ENCODE results near the gene UBL7. TPM values are rescaled to one million over a fixed set of nuclear protein-coding genes. Genes with fewer than 3 reads are reported as not detected.

Gene UBL7
- total and polyA plus RNA-seq, 10 of the 15 experiments (the other 5 are each of a cell fraction or from before 2014, with no cell fraction given): 25.9 to 145 (median 90.1) TPM

DNA sequence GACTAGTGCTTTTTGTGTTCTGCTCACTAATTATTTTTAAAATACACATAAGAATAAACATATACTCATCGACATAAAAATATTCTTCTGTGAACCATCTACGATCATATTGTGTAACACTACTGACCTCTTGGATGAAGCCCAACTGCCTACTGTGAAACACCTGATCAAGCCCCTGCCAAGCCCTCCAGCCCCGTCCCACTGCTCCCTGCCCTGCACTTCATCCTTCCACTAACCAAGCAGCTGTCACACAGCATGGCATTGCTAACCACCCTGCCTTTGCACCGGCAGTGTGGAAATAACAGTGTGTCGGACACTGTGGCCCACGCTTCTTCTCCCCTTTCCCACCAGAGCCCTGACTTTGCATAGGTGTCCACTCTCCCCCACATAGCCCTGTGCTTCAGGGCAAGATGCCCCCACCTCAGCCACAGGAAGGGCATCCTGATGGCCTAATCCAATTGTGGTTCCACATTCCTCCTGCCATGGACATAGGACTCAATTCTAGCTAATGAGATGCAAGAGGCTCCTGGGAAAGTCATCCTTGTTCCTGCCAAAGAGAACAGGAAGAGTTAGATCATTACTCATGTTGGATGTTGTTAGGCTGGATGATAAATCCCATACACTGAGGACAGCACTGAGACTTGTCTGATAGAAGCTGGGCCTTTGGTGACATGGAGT is 45.0 kb upstream of the UBL7 start (continued):
- TF ChIP-seq, protein P1, sequence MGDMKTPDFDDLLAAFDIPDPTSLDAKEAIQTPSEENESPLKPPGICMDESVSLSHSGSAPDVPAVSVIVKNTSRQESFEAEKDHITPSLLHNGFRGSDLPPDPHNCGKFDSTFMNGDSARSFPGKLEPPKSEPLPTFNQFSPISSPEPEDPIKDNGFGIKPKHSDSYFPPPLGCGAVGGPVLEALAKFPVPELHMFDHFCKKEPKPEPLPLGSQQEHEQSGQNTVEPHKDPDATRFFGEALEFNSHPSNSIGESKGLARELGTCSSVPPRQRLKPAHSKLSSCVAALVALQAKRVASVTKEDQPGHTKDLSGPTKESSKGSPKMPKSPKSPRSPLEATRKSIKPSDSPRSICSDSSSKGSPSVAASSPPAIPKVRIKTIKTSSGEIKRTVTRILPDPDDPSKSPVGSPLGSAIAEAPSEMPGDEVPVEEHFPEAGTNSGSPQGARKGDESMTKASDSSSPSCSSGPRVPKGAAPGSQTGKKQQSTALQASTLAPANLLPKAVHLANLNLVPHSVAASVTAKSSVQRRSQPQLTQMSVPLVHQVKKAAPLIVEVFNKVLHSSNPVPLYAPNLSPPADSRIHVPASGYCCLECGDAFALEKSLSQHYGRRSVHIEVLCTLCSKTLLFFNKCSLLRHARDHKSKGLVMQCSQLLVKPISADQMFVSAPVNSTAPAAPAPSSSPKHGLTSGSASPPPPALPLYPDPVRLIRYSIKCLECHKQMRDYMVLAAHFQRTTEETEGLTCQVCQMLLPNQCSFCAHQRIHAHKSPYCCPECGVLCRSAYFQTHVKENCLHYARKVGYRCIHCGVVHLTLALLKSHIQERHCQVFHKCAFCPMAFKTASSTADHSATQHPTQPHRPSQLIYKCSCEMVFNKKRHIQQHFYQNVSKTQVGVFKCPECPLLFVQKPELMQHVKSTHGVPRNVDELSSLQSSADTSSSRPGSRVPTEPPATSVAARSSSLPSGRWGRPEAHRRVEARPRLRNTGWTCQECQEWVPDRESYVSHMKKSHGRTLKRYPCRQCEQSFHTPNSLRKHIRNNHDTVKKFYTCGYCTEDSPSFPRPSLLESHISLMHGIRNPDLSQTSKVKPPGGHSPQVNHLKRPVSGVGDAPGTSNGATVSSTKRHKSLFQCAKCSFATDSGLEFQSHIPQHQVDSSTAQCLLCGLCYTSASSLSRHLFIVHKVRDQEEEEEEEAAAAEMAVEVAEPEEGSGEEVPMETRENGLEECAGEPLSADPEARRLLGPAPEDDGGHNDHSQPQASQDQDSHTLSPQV (IDR thresholded peaks at IDR 0.05): no peak
- TF ChIP-seq CHD1 (IDR thresholded peaks at IDR 0.05; ENCODE audit: low read depth, low read length) (no peak), ZSCAN29 (IDR thresholded peaks at IDR 0.05) (no peak), MEF2A (IDR thresholded peaks at IDR 0.05; ENCODE audit: insufficient read depth, low read depth, low read length) (no peak), JUND (IDR thresholded peaks at IDR 0.05; ENCODE audit: low read depth, low read length) (no peak)

DNA sequence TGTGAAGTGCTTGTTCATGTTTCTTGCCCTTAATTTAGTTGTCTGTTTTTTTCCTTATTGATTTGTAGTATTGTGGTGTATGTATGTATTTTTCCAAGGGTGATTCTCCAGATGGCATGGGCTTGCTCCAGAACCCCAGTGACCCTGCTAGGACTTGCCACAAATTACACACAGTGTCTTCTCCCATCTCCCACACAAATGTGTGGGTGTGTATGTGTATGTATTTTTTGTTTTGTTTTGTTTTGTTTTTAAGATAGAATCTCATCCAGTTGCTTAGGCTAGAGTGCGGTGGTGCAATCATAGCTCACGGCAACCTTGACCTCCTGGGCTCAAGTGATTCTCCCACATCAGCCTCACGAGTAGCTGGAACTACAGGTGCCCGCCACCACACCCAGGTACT is 43.9 kb upstream of the UBL7 start:
- no peak overlapping the region for H3K9ac ChIP-seq (ENCODE audit: control insufficient read depth, insufficient read depth, low read length)
- no peaks in the 10 kb centered on the region for H3K4me1 ChIP-seq (ENCODE audit: control insufficient read depth, insufficient read depth, low read length)
- H3K36me3 ChIP-seq (ENCODE audit: control insufficient read depth in 2 of 2, insufficient read depth in 2 of 2, low read length in 1 of 2): no peaks in the 10 kb centered on the region; a peak in 1 of 4 replicates
- no peak overlapping the region for H3K4me2 ChIP-seq (ENCODE audit: control insufficient read depth, insufficient read depth)
- intact Hi-C loops (cut with micrococcal nuclease; ENCODE audit: unreplicated experiment): no loop called here
- RAD21 ChIA-PET (ENCODE audit: unreplicated experiment): no interaction called here
- H3K27ac ChIP-seq (ENCODE audit: control insufficient read depth, insufficient read depth): no peak overlapping the region
- SMC1A ChIA-PET (ENCODE audit: uncharacterized antibody, unreplicated experiment): no interaction called here
- H2AFZ ChIP-seq (ENCODE audit: control insufficient read depth, low read depth, low read length): no peak overlapping the region
- no peak for ATAC-seq
- no TSS peak for BruUV-seq (replicated peaks)
- in situ Hi-C loops (cut with MboI): no loop called here
- H3K9me3 ChIP-seq (replicated peaks; ENCODE audit: control insufficient read depth, insufficient read depth, low read length): no peaks in the 10 kb centered on the region
- POLR2A ChIA-PET: no interaction called here
- no peaks in the 10 kb centered on the region for H3K27me3 ChIP-seq (replicated peaks in 1 of 2; ENCODE audit: control insufficient read depth in 2 of 2, insufficient read depth in 2 of 2, low read length in 1 of 2)
- no peak for DNase-seq (ENCODE audit: low read depth, low spot score)
- H3K4me3 ChIP-seq: no peak overlapping the region
- no peak for FAIRE-seq
- CTCF ChIA-PET: no interaction called here
- WGBS (ENCODE audit: insufficient coverage, insufficient replicate concordance, low lambda C conversion rate, missing lambda C conversion rate): 97% methylated on average over 4 of the region's 4 CpGs
- no peaks in the 10 kb centered on the region for H3K79me2 ChIP-seq (ENCODE audit: control insufficient read depth, insufficient read depth, low read length)
- no peaks in the 10 kb centered on the region for H4K20me1 ChIP-seq (ENCODE audit: control insufficient read depth, insufficient read depth)
- TF ChIP-seq ETV6 (conservative IDR thresholded peaks at IDR 0.05 in 1 of 2, IDR thresholded peaks at IDR 0.05 in 1 of 2; ENCODE audit: borderline replicate concordance in 1 of 2, low read depth in 1 of 2): no peak
- TF ChIP-seq ZNF622 (IDR thresholded peaks at IDR 0.05): no peak
- no peak for TF ChIP-seq SMARCA5 (IDR thresholded peaks at IDR 0.05)
- TF ChIP-seq BRCA1 (IDR thresholded peaks at IDR 0.05; ENCODE audit: low read depth, low read length): no peak
- no peak for TF ChIP-seq RB1 (IDR thresholded peaks at IDR 0.05; ENCODE audit: borderline replicate concordance)
- no peak for TF ChIP-seq ATF7 (IDR thresholded peaks at IDR 0.05; ENCODE audit: low read depth)
- TF ChIP-seq, protein P2, sequence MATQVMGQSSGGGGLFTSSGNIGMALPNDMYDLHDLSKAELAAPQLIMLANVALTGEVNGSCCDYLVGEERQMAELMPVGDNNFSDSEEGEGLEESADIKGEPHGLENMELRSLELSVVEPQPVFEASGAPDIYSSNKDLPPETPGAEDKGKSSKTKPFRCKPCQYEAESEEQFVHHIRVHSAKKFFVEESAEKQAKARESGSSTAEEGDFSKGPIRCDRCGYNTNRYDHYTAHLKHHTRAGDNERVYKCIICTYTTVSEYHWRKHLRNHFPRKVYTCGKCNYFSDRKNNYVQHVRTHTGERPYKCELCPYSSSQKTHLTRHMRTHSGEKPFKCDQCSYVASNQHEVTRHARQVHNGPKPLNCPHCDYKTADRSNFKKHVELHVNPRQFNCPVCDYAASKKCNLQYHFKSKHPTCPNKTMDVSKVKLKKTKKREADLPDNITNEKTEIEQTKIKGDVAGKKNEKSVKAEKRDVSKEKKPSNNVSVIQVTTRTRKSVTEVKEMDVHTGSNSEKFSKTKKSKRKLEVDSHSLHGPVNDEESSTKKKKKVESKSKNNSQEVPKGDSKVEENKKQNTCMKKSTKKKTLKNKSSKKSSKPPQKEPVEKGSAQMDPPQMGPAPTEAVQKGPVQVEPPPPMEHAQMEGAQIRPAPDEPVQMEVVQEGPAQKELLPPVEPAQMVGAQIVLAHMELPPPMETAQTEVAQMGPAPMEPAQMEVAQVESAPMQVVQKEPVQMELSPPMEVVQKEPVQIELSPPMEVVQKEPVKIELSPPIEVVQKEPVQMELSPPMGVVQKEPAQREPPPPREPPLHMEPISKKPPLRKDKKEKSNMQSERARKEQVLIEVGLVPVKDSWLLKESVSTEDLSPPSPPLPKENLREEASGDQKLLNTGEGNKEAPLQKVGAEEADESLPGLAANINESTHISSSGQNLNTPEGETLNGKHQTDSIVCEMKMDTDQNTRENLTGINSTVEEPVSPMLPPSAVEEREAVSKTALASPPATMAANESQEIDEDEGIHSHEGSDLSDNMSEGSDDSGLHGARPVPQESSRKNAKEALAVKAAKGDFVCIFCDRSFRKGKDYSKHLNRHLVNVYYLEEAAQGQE (IDR thresholded peaks at IDR 0.05; ENCODE audit: low read depth, low read length): no peak
- no peak for TF ChIP-seq FOS (IDR thresholded peaks at IDR 0.05; ENCODE audit: borderline replicate concordance, extremely low read depth, insufficient read length)
- TF ChIP-seq, protein P3, sequence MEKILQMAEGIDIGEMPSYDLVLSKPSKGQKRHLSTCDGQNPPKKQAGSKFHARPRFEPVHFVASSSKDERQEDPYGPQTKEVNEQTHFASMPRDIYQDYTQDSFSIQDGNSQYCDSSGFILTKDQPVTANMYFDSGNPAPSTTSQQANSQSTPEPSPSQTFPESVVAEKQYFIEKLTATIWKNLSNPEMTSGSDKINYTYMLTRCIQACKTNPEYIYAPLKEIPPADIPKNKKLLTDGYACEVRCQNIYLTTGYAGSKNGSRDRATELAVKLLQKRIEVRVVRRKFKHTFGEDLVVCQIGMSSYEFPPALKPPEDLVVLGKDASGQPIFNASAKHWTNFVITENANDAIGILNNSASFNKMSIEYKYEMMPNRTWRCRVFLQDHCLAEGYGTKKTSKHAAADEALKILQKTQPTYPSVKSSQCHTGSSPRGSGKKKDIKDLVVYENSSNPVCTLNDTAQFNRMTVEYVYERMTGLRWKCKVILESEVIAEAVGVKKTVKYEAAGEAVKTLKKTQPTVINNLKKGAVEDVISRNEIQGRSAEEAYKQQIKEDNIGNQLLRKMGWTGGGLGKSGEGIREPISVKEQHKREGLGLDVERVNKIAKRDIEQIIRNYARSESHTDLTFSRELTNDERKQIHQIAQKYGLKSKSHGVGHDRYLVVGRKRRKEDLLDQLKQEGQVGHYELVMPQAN (conservative IDR thresholded peaks at IDR 0.05): no peak

Data from GM12878 (cell line).